GM18519 (cell line): ENCODE measurements around the gene PANX2.

Source experiments
- ATAC-seq: cut with Tn5 transposase; IDR thresholded peaks from one replicate; pipeline ENCODE4 v1.9.1; 2021; ENCODE audit warnings: mild to moderate bottlenecking, moderate library complexity; ENCODE audit not compliant: unreplicated experiment, low FRiP score

Gene PANX2

GRCh38 chr22:50169774-50170341 is 673 bp upstream of the PANX2 start:
- ATAC-seq = no peak

- ATAC-seq = no peak
Measured at GRCh38 chr22:50171319-50171964, 911 bp downstream of the PANX2 start.

- ATAC-seq = no peak
Measured at GRCh38 chr22:50171965-50172421, 1.5 kb downstream of the PANX2 start.

- no peak for ATAC-seq
Measured at GRCh38 chr22:50173311-50173982, 2.9 kb downstream of the PANX2 start.

GRCh38 chr22:50173983-50174355 is 3.4 kb downstream of the PANX2 start:
- no peak for ATAC-seq

- ATAC-seq = no peak
Measured at GRCh38 chr22:50174382-50175190, 4.1 kb downstream of the PANX2 start.

- no peak for ATAC-seq
Measured at GRCh38 chr22:50175191-50175461, 4.6 kb downstream of the PANX2 start.

- ATAC-seq = no peak
Measured at GRCh38 chr22:50175921-50176849, 5.7 kb downstream of the PANX2 start.

- no peak for ATAC-seq
Measured at GRCh38 chr22:50176850-50177536, 6.5 kb downstream of the PANX2 start.

GRCh38 chr22:50177537-50178470 is 7.3 kb downstream of the PANX2 start:
- no peak for ATAC-seq

GRCh38 chr22:50178471-50178864 is 7.9 kb downstream of the PANX2 start:
- ATAC-seq = no peak

- ATAC-seq = no peak
Measured at GRCh38 chr22:50178871-50179869, 8.6 kb downstream of the PANX2 start.

GRCh38 chr22:50179937-50180726 is 9.6 kb downstream of the PANX2 start:
- ATAC-seq = no peak

- no peak for ATAC-seq
Measured at GRCh38 chr22:50180727-50181521, 10.4 kb downstream of the PANX2 start.

- ATAC-seq = no peak
Measured at GRCh38 chr22:50182176-50183081, 11.9 kb downstream of the PANX2 start.
